WERI-Rb-1 (cell line): ENCODE data around the gene TENT4A.

Experiments used
- DNase-seq: peaks from one replicate; pipeline ENCODE4 v3.0.0-alpha.2; 2020
- H3K27ac ChIP-seq: fragments of 250-450 bp; sonication (Bioruptor Pico); 2 replicates; pipeline ENCODE4 v1.5.1; 2020; ENCODE audit warnings: mild to moderate bottlenecking, moderate library complexity
- H3K27me3 ChIP-seq: fragments of 250-450 bp; sonication (Bioruptor Pico); 2 replicates; pipeline ENCODE4 v1.5.1; 2021; ENCODE audit warnings: mild to moderate bottlenecking, low read depth, moderate library complexity; ENCODE audit not compliant: insufficient read depth, severe bottlenecking
- H3K36me3 ChIP-seq: fragments of 250-450 bp; sonication (Bioruptor Pico); 2 replicates; pipeline ENCODE4 v1.5.1; 2020; ENCODE audit warnings: mild to moderate bottlenecking, moderate library complexity
- H3K4me3 ChIP-seq: 2 replicates; pipeline ENCODE4 v1.5.1; 2011; ENCODE audit warnings: low read depth, mild to moderate bottlenecking, control low read depth, low read length
- H3K9me3 ChIP-seq: fragments of 250-450 bp; sonication (Bioruptor Pico); 2 replicates; pipeline ENCODE4 v1.5.1; 2021; ENCODE audit warnings: mild to moderate bottlenecking, moderate library complexity; ENCODE audit not compliant: severe bottlenecking
- CTCF ChIP-seq: IDR thresholded peaks from 2 replicates; pipeline ENCODE4 v1.5.1; 2011; ENCODE audit warnings: low read depth, mild to moderate bottlenecking, control low read depth, inconsistent platforms, low read length

Gene TENT4A

GRCh38 chr5:6681682-6682081, 31.6 kb upstream of the TENT4A start:
- Histone ChIP-seq H3K4me3 (no peak overlapping the region), H3K27ac (no peak overlapping the region)

GRCh38 chr5:6682239-6682638, 31.0 kb upstream of the TENT4A start:
- H3K36me3 ChIP-seq, result no peaks in the 10 kb centered on the region
- no peak overlapping the region for H3K4me3 ChIP-seq
- TF ChIP-seq CTCF, result no peak
- no peaks in the 10 kb centered on the region for H3K27me3 ChIP-seq
- H3K27ac ChIP-seq, result no peak overlapping the region
- no peak for DNase-seq
- peaks cover 4% of the 10 kb centered on the region for H3K9me3 ChIP-seq

More at GRCh38 chr5:6681682-6682081, 31.6 kb upstream of the TENT4A start:
- no peak for DNase-seq
- peaks cover 4% of the 10 kb centered on the region for H3K9me3 ChIP-seq
- H3K27me3 ChIP-seq, result no peaks in the 10 kb centered on the region
- no peaks in the 10 kb centered on the region for H3K36me3 ChIP-seq
- TF ChIP-seq CTCF, result no peak

- Histone ChIP-seq H3K36me3 (no peaks in the 10 kb centered on the region), H3K4me3 (no peak overlapping the region), H3K9me3 (peaks cover 4% of the 10 kb centered on the region), H3K27ac (no peak overlapping the region), H3K27me3 (no peaks in the 10 kb centered on the region)
- no peak for DNase-seq
- no peak for TF ChIP-seq CTCF
Observed at GRCh38 chr5:6683241-6683640, 30.0 kb upstream of the TENT4A start.

GRCh38 chr5:6684075-6684474, 29.2 kb upstream of the TENT4A start:
- Histone ChIP-seq H3K27me3 (no peaks in the 10 kb centered on the region), H3K9me3 (peaks cover 4% of the 10 kb centered on the region), H3K27ac (no peak overlapping the region), H3K4me3 (no peak overlapping the region), H3K36me3 (no peaks in the 10 kb centered on the region)
- TF ChIP-seq CTCF, result no peak
- no peak for DNase-seq

GRCh38 chr5:6686501-6686900, 26.7 kb upstream of the TENT4A start:
- Histone ChIP-seq H3K36me3 (no peaks in the 10 kb centered on the region), H3K4me3 (no peak overlapping the region), H3K27ac (no peak overlapping the region), H3K27me3 (no peaks in the 10 kb centered on the region), H3K9me3 (peaks cover 3% of the 10 kb centered on the region)
- DNase-seq, result no peak
- TF ChIP-seq CTCF, result no peak

GRCh38 chr5:6686915-6687409, 26.3 kb upstream of the TENT4A start:
- no peaks in the 10 kb centered on the region for H3K36me3 ChIP-seq
- no peaks in the 10 kb centered on the region for H3K27me3 ChIP-seq
- DNase-seq, result no peak
- H3K4me3 ChIP-seq, result no peak overlapping the region
- H3K9me3 ChIP-seq, result no peaks in the 10 kb centered on the region
- TF ChIP-seq CTCF, result no peak
- no peak overlapping the region for H3K27ac ChIP-seq
